ENCODE measurements around the gene RBMS3.
A peak's percentile ranks its signal among the peaks of the same experiment; 100 is the strongest.

RBMS3 gene

DNA sequence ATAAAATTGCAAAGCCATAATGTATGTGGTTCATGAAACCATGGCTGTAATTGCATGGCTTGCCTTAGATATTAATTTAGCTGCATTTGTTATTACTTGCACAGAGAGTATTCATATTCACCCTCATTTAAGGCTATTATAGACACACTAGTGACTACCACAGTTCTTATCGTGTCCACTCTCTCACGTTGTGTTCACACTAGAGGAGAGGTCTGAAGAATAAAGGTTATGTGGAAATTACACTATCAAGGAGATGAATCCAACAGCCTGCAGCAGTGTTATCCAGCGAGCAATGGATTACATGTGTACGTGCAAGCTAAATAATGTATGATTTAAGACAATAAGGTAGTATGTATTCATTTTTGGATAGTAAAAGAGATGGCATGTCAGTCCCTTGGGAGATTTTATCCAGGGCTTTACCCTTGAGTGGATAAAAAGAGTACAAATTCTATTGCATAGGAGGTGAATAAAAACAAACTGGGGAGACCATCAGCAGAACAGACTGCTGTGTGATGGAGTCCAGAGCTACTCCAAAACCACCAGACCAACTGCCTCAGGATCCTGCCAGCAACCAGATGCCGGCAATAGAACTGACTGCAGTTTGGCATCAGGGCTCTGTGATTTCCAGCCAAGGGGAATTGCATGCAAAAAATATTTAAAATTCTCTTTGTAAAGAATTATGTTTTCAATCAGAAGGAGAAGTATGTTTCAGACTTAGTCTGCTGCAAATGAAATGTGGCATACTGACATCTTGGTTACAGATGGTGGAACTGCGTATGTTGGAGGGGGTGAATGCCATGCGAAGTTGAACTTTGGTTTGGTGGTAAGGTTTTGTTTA lies 146.6 kb downstream of the RBMS3 start:
- Histone ChIP-seq H3K4me3 (no peak overlapping the region), H3K27ac (peak overlapping the region in 1 of 2 donors; percentile 69)
- TF ChIP-seq, protein P1, sequence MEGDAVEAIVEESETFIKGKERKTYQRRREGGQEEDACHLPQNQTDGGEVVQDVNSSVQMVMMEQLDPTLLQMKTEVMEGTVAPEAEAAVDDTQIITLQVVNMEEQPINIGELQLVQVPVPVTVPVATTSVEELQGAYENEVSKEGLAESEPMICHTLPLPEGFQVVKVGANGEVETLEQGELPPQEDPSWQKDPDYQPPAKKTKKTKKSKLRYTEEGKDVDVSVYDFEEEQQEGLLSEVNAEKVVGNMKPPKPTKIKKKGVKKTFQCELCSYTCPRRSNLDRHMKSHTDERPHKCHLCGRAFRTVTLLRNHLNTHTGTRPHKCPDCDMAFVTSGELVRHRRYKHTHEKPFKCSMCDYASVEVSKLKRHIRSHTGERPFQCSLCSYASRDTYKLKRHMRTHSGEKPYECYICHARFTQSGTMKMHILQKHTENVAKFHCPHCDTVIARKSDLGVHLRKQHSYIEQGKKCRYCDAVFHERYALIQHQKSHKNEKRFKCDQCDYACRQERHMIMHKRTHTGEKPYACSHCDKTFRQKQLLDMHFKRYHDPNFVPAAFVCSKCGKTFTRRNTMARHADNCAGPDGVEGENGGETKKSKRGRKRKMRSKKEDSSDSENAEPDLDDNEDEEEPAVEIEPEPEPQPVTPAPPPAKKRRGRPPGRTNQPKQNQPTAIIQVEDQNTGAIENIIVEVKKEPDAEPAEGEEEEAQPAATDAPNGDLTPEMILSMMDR (IDR thresholded peaks at IDR 0.05), result no peak
- DNase-seq (ENCODE audit: low spot score), result no peak

DNA sequence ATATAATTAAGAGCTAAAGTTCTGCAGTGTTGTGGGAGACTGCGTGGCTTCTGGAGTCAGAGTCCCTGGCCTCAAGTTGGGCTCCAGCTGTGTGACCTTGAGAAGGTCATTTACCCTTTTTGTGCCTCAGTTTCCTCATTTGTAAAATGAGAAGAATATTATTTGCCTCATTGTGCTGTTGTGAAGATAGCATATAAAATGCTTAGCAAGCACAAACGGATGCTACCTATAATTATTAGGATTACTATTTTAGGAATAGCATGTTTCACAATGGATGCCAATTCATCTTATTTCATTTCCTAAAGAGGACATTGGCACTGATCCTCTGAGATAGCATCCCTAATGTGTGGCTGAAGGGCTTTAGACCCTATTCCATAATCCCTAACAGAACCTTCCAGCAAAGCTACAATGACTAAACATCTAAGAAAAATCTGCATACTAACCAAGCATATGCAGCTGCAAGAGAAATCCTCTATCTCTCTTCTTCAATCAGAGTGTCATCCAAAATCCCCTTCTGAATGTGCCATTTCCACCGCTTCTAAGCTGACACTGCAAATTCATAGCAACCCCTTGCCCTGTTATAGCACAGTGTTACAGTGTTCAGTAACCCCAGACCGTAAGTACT lies 148.3 kb downstream of the RBMS3 start:
- TF ChIP-seq, protein P1 (IDR thresholded peaks at IDR 0.05), result no peak
- DNase-seq (ENCODE audit: low spot score), result no peak
- Histone ChIP-seq H3K4me3 (no peak overlapping the region), H3K27ac (peak overlapping the region in 1 of 2 donors; percentile 53)

DNA sequence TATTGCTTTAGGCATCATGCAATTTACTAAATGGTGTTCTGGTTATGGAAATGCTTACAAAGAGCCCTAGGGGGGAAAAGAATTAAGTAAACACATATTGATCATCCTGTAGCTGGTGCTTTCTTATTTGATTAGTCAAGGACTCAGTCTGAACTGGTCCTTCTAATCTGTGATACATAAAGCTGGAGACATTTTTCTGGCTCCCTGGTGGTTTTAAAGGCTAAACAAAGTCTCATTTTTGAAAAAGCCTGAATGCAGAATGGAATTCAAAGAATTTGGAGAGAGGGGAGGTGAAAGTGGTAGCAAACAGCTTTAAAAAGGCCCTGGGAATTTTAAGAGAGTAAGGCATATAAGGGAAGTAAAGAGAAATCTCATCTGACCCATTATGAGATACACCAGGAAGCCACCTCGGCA lies 149.7 kb downstream of the RBMS3 start:
- TF ChIP-seq, protein P1 (IDR thresholded peaks at IDR 0.05), result no peak
- H3K4me3 ChIP-seq, result no peak overlapping the region
- peak overlapping the region; percentile 12 to 45 for H3K27ac ChIP-seq
- DNase-seq (ENCODE audit: low spot score), result no peak

DNA sequence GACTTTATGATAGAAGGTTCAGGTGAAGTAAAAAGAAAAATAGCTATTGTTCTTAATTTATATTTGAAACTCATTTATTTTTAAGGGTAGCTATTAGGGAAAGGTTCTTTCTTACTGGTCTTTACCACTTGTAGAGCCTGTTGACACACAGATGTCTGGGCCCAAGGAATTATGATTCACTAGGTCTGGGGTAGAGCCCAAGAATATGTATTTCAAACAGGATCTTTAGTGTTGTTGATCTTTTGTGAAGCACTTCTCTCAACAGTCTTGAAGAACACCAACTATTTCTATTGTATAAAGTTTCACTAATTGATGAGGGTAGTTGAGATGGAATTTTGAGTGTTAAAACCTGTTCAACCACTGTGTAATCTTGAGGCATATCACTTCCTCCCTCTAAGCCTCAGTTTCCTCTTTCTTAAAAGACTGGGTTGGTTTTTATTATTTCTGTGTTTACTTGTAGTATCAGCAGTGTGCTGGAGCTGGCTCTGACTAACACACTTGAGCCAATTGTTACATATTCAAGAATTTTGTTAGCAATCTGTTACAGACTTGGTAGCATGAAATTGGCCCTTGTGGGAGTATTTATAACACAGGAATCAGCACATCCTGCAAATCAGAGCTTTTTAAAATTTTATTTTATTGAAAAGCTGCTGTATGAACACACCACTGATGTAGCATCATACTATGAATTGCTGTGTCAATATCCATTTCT lies 155.9 kb downstream of the RBMS3 start:
- no peak for DNase-seq (ENCODE audit: low spot score)
- TF ChIP-seq, protein P1 (IDR thresholded peaks at IDR 0.05), result no peak
- Histone ChIP-seq H3K4me3 (no peak overlapping the region), H3K27ac (no peak overlapping the region)

DNA sequence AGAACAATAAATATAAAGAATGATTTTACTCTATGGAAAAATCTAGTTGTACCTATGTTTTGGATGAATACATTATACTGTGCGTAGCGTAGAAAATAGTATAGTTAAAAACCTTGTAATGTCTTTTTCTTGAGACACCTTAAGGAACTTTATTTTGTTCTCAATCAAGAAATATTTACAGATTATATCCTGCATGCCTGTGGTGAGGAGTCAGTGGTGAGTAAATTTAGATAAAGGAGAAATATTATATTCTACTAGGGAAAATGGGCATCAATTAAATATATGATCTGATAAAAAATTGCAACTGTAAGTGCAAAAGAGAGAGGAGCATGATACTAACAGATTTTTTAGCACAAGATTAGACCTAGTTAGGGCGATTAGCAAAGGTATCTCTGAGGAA lies 157.7 kb downstream of the RBMS3 start:
- TF ChIP-seq, protein P1 (IDR thresholded peaks at IDR 0.05), result no peak
- no peak overlapping the region for H3K4me3 ChIP-seq
- DNase-seq (ENCODE audit: low spot score), result no peak
- no peak overlapping the region for H3K27ac ChIP-seq

DNA sequence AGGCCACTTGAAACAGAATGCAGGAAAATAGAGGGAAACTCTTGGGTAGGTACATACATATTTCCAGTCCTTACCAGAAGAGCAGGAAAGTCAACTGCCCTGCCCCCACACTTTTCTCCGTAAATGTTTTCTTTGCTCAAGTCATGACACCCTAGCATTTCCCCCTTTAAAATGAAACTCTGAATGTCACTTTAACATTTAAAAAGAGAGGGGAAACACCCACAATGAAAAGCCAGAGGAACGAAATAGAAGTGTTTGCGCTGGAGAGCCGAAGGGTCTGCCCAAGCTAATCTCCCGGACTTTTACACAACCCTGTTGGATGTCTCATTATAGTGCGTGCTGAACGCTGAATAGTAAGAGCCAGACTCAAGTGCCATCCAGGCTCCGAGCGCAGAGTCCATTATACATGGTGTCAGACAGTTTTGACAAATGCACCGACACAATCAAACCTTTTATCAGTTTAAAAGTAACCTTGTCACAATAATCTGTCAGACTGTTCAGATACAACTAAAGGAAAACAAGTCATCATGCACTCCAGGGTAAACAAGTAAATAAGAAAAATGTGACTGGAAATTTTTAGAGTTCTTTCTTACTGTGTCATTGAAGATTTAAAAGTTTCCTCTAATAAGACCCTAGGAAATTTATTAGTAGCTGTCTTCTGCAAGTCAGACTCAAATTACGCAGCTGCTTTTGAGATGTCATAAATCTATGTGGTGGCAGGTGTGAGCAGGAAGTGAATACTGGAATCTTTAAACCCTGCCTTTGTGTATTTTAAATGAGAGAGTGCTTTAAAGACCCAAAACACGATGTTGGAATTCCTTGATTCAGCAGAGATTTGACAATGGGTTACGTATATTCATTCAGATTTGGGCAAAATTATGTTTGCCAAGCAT lies 159.8 kb downstream of the RBMS3 start:
- DNase-seq (ENCODE audit: low spot score), result no peak
- Histone ChIP-seq H3K4me3 (peak overlapping the region; percentile 3), H3K27ac (no peak overlapping the region)
- TF ChIP-seq, protein P1 (IDR thresholded peaks at IDR 0.05), result no peak

All from coronary artery (tissue), 2 donors.